Ishikawa (cell line): Measurements from ENCODE around the gene BTBD1.

ENCODE experiments used
- CEBPB ChIP-seq: IDR thresholded peaks from 2 replicates; pipeline ENCODE4 v1.6.1; 2012
- CREB1 ChIP-seq: IDR thresholded peaks from 2 replicates; pipeline ENCODE4 v1.6.1; 2012; ENCODE audit warnings: low read depth
- EGR1 ChIP-seq: IDR thresholded peaks from 2 replicates; pipeline ENCODE4 v1.6.1; 2012
- EP300 ChIP-seq: IDR thresholded peaks from 2 replicates; pipeline ENCODE4 v1.6.1; 2012; ENCODE audit warnings: borderline replicate concordance
- FOXM1 ChIP-seq: IDR thresholded peaks from 2 replicates; pipeline ENCODE4 v1.6.1; 2012; ENCODE audit warnings: low read depth, borderline replicate concordance
- MAX ChIP-seq: IDR thresholded peaks from 2 replicates; pipeline ENCODE4 v1.6.1; 2012
- NFIC ChIP-seq: IDR thresholded peaks from 2 replicates; pipeline ENCODE4 v1.6.1; 2012
- RAD21 ChIP-seq: IDR thresholded peaks from 2 replicates; pipeline ENCODE4 v1.6.1; 2012; ENCODE audit warnings: low read depth
- TCF12 ChIP-seq: IDR thresholded peaks from 2 replicates; pipeline ENCODE4 v1.6.1; 2012; ENCODE audit warnings: low read depth
- TEAD4 ChIP-seq: IDR thresholded peaks from 2 replicates; pipeline ENCODE4 v1.6.1; 2012
- USF1 ChIP-seq: IDR thresholded peaks from 2 replicates; pipeline ENCODE4 v1.6.1; 2012
- YY1 ChIP-seq: IDR thresholded peaks from 2 replicates; pipeline ENCODE4 v1.6.1; 2012; ENCODE audit warnings: low read depth
- TF ChIP-seq, protein P1 (sequence below): IDR thresholded peaks from 2 replicates; pipeline ENCODE4 v1.6.1; 2012; ENCODE audit warnings: low read depth, mild to moderate bottlenecking

DNA sequence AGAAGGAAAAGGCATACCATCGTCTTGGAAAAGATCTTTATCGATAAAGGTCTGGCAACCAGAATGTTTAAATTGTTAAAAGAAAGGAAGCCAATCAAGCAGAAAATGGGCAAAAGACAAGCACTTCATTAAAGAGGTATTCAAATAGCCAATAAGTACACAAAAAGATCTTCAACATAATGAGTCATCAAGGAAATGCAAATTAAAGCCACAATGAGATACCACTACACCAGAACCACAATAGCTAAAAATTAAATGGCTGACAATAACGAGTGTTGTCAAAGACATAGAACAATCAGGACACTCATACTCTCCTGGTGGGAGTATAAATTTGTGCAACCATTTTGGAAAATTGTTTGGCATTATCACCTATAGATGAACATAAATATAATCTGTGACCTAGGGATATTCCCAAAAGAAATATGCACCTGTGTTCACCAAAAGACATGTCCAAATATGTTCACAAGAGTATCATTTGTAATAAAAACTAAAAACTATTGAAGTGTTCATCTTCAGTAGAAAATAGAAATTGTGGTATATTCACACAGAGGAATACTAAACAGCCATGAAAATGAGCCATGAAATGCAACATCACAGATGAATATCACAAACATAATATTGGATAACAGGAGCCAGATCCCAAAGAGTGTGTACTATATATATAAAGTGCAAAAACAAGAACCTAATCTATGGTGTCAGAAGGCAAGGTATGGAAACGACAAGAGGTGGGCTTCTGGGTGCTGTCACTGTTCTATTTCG, 14.4 kb upstream of the BTBD1 start:
- TF ChIP-seq CEBPB: no peak
- TF ChIP-seq, protein P1, sequence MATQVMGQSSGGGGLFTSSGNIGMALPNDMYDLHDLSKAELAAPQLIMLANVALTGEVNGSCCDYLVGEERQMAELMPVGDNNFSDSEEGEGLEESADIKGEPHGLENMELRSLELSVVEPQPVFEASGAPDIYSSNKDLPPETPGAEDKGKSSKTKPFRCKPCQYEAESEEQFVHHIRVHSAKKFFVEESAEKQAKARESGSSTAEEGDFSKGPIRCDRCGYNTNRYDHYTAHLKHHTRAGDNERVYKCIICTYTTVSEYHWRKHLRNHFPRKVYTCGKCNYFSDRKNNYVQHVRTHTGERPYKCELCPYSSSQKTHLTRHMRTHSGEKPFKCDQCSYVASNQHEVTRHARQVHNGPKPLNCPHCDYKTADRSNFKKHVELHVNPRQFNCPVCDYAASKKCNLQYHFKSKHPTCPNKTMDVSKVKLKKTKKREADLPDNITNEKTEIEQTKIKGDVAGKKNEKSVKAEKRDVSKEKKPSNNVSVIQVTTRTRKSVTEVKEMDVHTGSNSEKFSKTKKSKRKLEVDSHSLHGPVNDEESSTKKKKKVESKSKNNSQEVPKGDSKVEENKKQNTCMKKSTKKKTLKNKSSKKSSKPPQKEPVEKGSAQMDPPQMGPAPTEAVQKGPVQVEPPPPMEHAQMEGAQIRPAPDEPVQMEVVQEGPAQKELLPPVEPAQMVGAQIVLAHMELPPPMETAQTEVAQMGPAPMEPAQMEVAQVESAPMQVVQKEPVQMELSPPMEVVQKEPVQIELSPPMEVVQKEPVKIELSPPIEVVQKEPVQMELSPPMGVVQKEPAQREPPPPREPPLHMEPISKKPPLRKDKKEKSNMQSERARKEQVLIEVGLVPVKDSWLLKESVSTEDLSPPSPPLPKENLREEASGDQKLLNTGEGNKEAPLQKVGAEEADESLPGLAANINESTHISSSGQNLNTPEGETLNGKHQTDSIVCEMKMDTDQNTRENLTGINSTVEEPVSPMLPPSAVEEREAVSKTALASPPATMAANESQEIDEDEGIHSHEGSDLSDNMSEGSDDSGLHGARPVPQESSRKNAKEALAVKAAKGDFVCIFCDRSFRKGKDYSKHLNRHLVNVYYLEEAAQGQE: no peak
- TF ChIP-seq TCF12: no peak
- TF ChIP-seq RAD21: no peak
- no peak for TF ChIP-seq NFIC
- TF ChIP-seq EGR1: no peak
- TF ChIP-seq USF1: no peak
- TF ChIP-seq EP300: no peak
- no peak for TF ChIP-seq MAX
- no peak for TF ChIP-seq TEAD4
- no peak for TF ChIP-seq CREB1
- TF ChIP-seq FOXM1: no peak
- TF ChIP-seq YY1: no peak
